22Rv1 (cell line): ENCODE results near the gene CTCFL.

Source experiments
- H3K27ac ChIP-seq: fragments of 450-650 bp; 2 replicates; pipeline ENCODE4 v1.5.1; 2017
- CTCF ChIP-seq: fragments of 450-650 bp; IDR thresholded peaks from 2 replicates; pipeline ENCODE4 v1.5.1; 2017; ENCODE audit warnings: mild to moderate bottlenecking
- ZFX ChIP-seq: fragments of 450-650 bp; IDR thresholded peaks from 2 replicates; pipeline ENCODE4 v1.6.1; 2017; ENCODE audit warnings: antibody characterized with exemption, borderline replicate concordance

Gene CTCFL

GRCh38 chr20:57537822-57538221 lies 12.9 kb upstream of the CTCFL start:
- H3K27ac ChIP-seq: no peak overlapping the region
- no peak for TF ChIP-seq CTCF
- TF ChIP-seq ZFX: no peak

- H3K27ac ChIP-seq: no peak overlapping the region
These were observed 12.1 kb upstream of the CTCFL start for GRCh38 chr20:57536771-57537724.

DNA sequence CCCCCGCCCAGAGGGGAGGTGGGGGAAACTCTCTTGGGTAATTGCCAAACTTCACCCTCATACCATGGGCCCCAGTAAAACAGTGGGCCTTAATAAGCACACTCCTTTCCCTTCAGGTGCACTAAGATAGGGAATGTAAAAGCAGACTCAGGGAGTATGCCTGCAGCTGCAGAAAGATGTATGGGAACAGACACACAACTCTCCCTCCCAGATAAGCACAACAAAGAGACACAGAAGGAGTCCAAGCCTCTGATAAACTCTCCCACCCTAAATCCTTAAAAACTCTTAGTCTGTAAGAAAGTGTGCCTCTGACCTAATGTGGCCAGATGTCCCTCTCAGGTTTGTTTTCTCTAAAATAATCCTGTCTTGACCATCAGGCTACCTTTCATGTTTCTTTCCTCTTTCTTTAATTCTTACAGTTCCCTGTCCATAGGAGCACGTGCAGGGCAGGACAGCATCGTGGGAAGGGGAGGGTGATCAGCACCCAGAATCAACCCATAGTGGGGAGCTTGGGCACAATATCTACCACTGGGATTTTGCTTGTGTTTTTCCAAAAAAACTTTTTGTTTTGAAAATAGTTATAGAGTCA lies 11.3 kb upstream of the CTCFL start:
- TF ChIP-seq CTCF (no peak), ZFX (no peak)
- no peak overlapping the region for H3K27ac ChIP-seq

More at GRCh38 chr20:57536771-57537724, 12.1 kb upstream of the CTCFL start:
- TF ChIP-seq CTCF (no peak), ZFX (no peak)

DNA sequence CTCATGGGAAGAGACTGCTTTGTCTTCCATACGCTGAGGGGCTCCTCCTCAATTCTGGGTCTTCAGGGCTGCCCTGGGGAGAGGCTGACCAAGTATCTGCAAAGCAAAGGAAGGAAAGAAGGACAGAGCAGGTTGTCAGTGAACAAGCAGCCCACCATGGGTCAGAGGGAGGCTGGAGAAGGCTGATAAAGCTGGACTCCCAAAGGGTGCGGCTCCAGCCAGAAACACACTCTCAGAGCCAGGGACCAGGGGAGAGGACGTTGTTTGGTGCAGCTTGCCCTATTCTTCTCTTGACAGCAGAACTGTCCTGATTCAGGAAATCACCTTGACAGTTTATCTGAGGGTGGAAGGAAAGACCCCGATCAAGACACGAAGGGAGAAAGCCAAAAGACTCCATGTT lies 10.4 kb upstream of the CTCFL start:
- TF ChIP-seq ZFX: no peak
- no peak for TF ChIP-seq CTCF
- no peak overlapping the region for H3K27ac ChIP-seq

- no peak overlapping the region for H3K27ac ChIP-seq
- TF ChIP-seq CTCF (no peak), ZFX (no peak)
These were observed 7.2 kb upstream of the CTCFL start for GRCh38 chr20:57532104-57532503.

GRCh38 chr20:57530327-57530981 lies 5.5 kb upstream of the CTCFL start:
- no peak overlapping the region for H3K27ac ChIP-seq
- TF ChIP-seq ZFX (no peak), CTCF (no peak)
